Measurements from ENCODE around the gene UTP11.

The UTP11 gene

DNA sequence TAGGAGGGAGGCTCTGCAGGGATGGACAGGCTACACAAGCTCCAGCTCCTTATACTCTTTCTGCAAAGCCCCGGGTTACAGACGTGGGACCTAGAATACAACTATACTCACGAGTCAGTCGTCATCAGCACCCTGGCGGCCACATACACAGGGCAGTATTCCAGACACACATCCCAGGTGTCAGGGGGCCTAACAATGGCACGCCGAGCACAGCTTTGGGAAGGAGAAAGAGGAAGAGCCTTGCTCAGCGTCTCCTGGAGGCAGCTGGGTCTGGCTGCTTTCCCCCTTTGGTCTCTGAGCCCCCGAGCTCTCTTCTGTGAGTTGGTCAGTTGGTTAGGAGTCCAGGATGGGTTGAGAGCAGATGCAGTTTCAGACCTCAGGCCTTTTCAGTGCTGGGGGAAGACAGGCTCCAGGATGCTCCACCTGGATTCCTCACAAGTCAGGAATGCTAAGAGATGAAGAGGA lies 38.6 kb downstream of the UTP11 start:
- DNase-seq (ENCODE audit: extremely low spot score): no peak
- ChIA-PET CTCF (interaction anchor here (1.0 to 3.2 kb wide), 4 partner anchors 11 to 31 kb away, joined by 3 to 13 read pairs (median 4); no protein-coding TSS in a partner anchor), POLR2A (interaction anchor here (1.0 kb wide), 1 partner anchor 23 kb away, joined by 3 read pairs; no protein-coding TSS in a partner anchor)
- TF ChIP-seq, protein P1, sequence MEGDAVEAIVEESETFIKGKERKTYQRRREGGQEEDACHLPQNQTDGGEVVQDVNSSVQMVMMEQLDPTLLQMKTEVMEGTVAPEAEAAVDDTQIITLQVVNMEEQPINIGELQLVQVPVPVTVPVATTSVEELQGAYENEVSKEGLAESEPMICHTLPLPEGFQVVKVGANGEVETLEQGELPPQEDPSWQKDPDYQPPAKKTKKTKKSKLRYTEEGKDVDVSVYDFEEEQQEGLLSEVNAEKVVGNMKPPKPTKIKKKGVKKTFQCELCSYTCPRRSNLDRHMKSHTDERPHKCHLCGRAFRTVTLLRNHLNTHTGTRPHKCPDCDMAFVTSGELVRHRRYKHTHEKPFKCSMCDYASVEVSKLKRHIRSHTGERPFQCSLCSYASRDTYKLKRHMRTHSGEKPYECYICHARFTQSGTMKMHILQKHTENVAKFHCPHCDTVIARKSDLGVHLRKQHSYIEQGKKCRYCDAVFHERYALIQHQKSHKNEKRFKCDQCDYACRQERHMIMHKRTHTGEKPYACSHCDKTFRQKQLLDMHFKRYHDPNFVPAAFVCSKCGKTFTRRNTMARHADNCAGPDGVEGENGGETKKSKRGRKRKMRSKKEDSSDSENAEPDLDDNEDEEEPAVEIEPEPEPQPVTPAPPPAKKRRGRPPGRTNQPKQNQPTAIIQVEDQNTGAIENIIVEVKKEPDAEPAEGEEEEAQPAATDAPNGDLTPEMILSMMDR (IDR thresholded peaks at IDR 0.05; ENCODE audit: control extremely low read depth, extremely low read depth, low read depth, missing control alignments): no peak

DNA sequence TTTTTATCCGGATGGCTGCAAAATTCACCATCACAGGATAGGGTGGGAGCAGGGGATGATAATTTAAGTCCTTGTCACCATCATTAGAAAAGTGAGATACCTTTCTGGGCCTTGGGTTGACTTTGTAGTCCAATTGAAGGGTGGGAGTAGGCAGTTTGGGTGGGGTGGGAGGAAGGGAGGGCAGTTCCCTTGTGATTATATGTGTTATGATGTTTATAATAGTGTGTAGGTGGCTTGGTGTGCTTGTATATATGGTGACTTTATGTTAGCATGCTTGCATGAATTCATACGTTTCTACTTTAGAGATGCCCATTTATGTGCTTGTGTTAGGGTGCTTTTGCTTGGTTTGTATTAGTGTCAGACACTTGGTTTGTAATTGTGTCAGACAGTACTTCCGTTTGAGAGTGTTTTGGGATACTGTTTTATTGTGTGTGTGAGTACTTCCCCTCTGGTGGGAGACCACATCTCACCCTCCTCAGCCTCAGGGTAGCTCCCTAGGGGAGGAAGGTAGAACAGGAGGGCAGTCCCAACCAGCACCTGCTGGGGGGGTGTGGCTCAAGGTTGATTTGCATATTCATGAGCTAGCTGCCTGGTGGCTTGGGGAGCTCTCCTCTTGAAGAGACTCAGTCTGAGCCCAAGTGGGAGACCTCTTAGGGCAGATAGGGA lies 40.3 kb downstream of the UTP11 start:
- CTCF ChIA-PET: interaction anchor here (0.8 to 3.2 kb wide), 9 partner anchors 9 to 782 kb away, joined by 3 to 22 read pairs (median 3); no protein-coding TSS in a partner anchor
- DNase-seq (ENCODE audit: extremely low spot score): peak; percentile 52
- TF ChIP-seq, protein P1 (IDR thresholded peaks at IDR 0.05; ENCODE audit: control extremely low read depth, extremely low read depth, low read depth, missing control alignments): no peak
- POLR2A ChIA-PET: interaction anchor here (0.6 kb wide), 1 partner anchor 47 kb away, joined by 5 read pairs; no protein-coding TSS in a partner anchor

DNA sequence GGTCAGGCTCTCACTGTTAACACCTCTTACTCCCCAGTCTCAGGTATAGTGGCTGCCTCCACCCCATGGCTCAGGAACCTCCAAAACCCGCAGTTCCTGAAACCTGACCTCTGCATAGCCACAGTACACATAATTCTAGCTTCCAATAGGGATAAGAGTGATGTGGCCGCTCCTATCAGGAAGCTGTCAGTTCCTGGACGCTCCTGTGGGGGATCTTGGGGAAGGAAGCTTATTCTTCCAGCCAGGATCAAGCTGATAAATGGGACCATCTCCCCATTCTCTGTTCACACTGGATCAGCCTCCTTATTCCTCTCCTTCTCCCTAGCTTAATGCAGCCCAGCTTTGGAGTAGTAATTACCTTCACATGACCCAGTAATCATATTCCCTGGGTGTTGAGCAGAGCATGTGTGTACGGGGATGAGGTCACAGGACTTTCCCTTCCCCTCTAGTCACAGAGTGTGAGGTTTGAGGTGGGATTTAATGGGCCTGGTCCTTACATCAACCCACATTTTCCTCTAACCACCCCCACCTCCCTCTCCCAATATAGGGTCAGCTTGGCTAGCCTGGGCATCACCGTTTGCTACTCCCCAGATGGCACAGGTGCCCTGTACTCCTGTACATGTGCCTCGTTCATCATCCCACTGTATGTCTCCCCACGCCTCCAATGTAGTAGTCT lies 41.0 kb downstream of the UTP11 start:
- ChIA-PET CTCF (interaction anchor here (0.8 to 2.9 kb wide), 7 partner anchors 8 to 782 kb away, joined by 3 to 22 read pairs (median 3); no protein-coding TSS in a partner anchor), POLR2A (interaction anchor here (0.6 kb wide), 1 partner anchor 48 kb away, joined by 5 read pairs; no protein-coding TSS in a partner anchor)
- TF ChIP-seq, protein P1 (IDR thresholded peaks at IDR 0.05; ENCODE audit: control extremely low read depth, extremely low read depth, low read depth, missing control alignments): no peak
- no peak for DNase-seq (ENCODE audit: extremely low spot score)

DNA sequence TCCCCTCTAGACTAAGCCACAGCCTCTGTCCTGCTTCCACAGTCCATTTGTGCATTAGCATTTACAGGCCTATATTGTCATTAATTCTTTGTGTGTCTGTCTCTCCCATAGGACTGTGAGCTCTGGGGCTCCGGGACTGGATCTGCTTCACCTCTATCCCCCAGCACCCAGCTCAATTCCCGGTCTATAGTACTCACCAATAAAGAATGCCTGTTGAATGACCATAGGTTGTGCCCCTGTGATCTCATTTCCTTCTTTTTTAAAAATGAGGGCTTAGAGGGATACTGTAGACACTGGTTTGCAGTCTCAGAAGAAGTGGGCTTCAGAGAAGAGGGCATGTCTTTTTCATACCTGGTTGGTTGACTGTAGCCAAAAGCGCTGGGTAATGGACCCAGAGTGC lies 42.9 kb downstream of the UTP11 start:
- CTCF ChIA-PET: interaction anchor here (1.1 to 2.9 kb wide), 3 partner anchors 16 to 28 kb away, joined by 4 to 22 read pairs (median 8); no protein-coding TSS in a partner anchor
- TF ChIP-seq, protein P1 (IDR thresholded peaks at IDR 0.05; ENCODE audit: control extremely low read depth, extremely low read depth, low read depth, missing control alignments): no peak
- no peak for DNase-seq (ENCODE audit: extremely low spot score)
- POLR2A ChIA-PET: no interaction called here

DNA sequence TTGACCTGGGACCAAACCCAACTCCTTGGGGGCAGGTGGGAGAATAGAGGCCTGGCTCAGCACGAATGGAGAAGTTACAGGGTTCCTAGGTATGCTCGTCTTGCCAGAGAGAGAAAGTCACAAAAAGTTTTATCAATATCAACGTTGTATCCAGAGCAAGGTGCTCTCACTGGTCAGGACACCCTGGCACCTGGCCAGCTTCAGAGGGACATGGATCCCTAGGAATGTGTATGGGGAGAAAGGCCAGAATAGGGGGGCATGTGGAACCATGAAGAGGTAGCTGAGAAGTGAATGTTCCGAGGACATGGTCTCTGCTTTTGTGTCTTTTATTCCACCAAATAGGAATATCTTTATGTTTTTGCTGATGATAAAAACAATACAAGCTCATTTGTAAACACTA lies 43.4 kb downstream of the UTP11 start:
- no peak for DNase-seq (ENCODE audit: extremely low spot score)
- TF ChIP-seq, protein P1 (IDR thresholded peaks at IDR 0.05; ENCODE audit: control extremely low read depth, extremely low read depth, low read depth, missing control alignments): no peak
- POLR2A ChIA-PET: no interaction called here
- CTCF ChIA-PET: interaction anchor here (1.1 to 1.9 kb wide), 3 partner anchors 11 to 29 kb away, joined by 3 to 8 read pairs (median 4); no protein-coding TSS in a partner anchor

DNA sequence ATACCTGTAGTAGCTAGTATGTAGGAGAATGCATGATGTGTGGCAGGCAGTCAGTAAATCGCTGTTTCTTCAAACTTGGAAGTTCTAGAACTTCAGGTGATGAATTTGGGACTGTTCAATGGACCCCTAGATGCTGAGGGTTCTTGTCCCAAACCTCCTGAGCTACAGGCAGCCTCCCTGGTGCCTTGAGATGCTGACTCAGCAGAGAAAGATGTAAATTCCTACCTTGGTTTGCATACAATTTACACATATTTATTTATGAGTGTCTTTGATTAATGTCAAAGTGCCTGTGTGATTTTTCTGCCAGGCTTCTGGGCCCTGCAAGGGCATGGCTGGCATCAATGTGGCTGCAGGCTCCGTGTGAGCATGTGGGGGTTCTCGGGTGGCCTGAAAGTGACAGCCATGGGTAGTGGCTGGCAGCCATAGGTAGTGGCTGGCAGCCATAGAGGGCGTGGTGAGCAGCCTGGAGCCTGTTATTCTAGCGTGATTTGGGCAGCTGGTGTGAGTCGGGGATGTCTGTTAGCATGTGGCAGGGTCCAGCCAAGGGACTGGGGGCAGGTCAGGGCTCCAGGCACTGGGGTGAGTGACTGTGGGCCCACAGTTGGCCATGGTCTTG lies 47.2 kb downstream of the UTP11 start:
- ChIA-PET CTCF (interaction anchor here (1.0 to 7.9 kb wide), 3 partner anchors 12 to 86 kb away, joined by 3 to 68 read pairs (median 3); no protein-coding TSS in a partner anchor), POLR2A (no interaction called here)
- TF ChIP-seq, protein P1 (IDR thresholded peaks at IDR 0.05; ENCODE audit: control extremely low read depth, extremely low read depth, low read depth, missing control alignments): no peak
- no peak for DNase-seq (ENCODE audit: extremely low spot score)
